BJ (cell line): Measurements from ENCODE around the gene IPCEF1. TPM values are rescaled to one million over a fixed set of nuclear protein-coding genes. Genes with fewer than 3 reads are reported as not detected.

ENCODE experiments used
- CTCF ChIA-PET: fragments of 350-600 bp; formaldehyde crosslinking; extraction: SDS; loops from one replicate; lab custom pipeline; 2021; ENCODE audit warnings: antibody characterized with exemption, inconsistent platforms; lab: Yijun Ruan, JAX
- POLR2A ChIA-PET: fragments of 300-600 bp; sonication (Branson Sonifier 250); formaldehyde crosslinking; extraction: SDS; loops from one replicate; lab custom pipeline; 2021; ENCODE audit warnings: antibody characterized with exemption; lab: Charles Lee
- DNase-seq: peaks from one replicate; pipeline ENCODE4 v3.0.0-alpha.2; 2011; ENCODE audit warnings: low read depth
- H3K27me3 ChIP-seq: 2 replicates; pipeline ENCODE4 v1.6.0; 2011; ENCODE audit warnings: low read length; ENCODE audit not compliant: control insufficient read depth, insufficient read depth
- H3K36me3 ChIP-seq: 2 replicates; pipeline ENCODE4 v1.5.1; 2011; ENCODE audit warnings: low read length; ENCODE audit not compliant: control insufficient read depth, insufficient read depth
- H3K4me3 ChIP-seq: 2 replicates; pipeline ENCODE4 v1.5.1; 2011; ENCODE audit warnings: low read depth, mild to moderate bottlenecking, control low read depth, low read length
- polyA plus RNA-seq: library from polyadenylated mRNA; depleted of rRNA; stranded (reverse); fragments of >200 nt; gene quantifications from 2 replicates; pipeline ENCODE4 v1.2.3, GENCODE V29; 2011
- TF ChIP-seq, protein P1 (sequence below): IDR thresholded peaks from 2 replicates; pipeline ENCODE4 v1.5.1; 2011; ENCODE audit warnings: low read depth, mild to moderate bottlenecking, control low read depth, inconsistent platforms, low read length, moderate library complexity; ENCODE audit not compliant: insufficient read depth

The IPCEF1 gene
- polyA plus RNA-seq, 1 experiment: 0.02 TPM

DNA sequence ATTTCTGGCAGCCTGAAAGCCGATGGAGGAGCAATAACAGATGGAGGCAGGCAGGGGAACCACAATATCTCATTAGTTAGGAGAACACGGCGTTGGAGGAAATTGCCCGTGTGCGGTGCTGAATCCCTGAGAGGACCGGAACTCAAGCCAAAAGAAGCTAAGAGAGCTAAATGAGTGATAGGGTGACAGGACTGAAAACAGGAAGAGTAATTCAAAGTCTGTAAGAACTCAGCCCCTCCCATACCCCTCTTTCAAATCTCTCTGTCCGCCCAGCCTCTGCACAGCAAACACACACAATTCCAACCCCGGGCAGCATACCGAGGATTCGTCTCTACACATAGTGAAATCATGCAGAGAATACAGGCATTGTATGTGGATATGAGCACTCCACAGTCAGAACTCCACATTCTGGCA lies 2.6 kb upstream of the IPCEF1 start:
- TF ChIP-seq, protein P1, sequence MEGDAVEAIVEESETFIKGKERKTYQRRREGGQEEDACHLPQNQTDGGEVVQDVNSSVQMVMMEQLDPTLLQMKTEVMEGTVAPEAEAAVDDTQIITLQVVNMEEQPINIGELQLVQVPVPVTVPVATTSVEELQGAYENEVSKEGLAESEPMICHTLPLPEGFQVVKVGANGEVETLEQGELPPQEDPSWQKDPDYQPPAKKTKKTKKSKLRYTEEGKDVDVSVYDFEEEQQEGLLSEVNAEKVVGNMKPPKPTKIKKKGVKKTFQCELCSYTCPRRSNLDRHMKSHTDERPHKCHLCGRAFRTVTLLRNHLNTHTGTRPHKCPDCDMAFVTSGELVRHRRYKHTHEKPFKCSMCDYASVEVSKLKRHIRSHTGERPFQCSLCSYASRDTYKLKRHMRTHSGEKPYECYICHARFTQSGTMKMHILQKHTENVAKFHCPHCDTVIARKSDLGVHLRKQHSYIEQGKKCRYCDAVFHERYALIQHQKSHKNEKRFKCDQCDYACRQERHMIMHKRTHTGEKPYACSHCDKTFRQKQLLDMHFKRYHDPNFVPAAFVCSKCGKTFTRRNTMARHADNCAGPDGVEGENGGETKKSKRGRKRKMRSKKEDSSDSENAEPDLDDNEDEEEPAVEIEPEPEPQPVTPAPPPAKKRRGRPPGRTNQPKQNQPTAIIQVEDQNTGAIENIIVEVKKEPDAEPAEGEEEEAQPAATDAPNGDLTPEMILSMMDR: no peak
- Histone ChIP-seq H3K4me3 (no peak overlapping the region), H3K36me3 (no peaks in the 10 kb centered on the region), H3K27me3 (no peaks in the 10 kb centered on the region)
- DNase-seq: no peak
- ChIA-PET POLR2A (no interaction called here), CTCF (no interaction called here)

GRCh38 chr6:154358019-154358545 lies 1.5 kb upstream of the IPCEF1 start:
- ChIA-PET CTCF (no interaction called here), POLR2A (no interaction called here)
- Histone ChIP-seq H3K36me3 (no peaks in the 10 kb centered on the region), H3K4me3 (no peak overlapping the region), H3K27me3 (no peaks in the 10 kb centered on the region)
- no peak for DNase-seq
- TF ChIP-seq, protein P1: no peak

- H3K27me3 ChIP-seq: no peaks in the 10 kb centered on the region
Measured at GRCh38 chr6:154356113-154356512, 490 bp downstream of the IPCEF1 start.

DNA sequence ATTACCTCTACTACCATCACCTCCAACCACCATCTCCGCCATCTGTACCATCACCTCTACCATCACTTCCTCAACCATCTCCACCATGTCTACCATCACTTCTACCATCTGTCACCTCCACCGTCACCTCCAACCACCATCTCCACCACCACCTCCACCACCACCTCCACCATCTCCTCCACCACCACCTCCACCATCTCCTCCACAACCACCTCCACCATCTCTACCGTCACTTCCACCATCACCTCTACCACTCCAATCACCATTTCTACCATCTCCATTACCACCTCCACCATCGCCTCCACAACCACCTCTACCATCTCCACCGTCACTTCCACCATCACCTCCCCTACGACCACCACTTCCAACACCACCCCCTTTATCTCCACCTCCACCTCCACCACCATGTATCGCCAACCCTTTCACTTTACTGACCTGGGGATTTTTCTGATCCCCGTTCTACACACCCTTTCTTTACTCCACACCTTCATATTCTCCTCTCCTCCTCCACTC lies 2.3 kb downstream of the IPCEF1 start:
- TF ChIP-seq, protein P1: no peak
- H3K4me3 ChIP-seq: no peak overlapping the region
- H3K27me3 ChIP-seq: no peaks in the 10 kb centered on the region
- H3K36me3 ChIP-seq: no peaks in the 10 kb centered on the region
- POLR2A ChIA-PET: no interaction called here
- no peak for DNase-seq
- CTCF ChIA-PET: no interaction called here

More at GRCh38 chr6:154356113-154356512, 490 bp downstream of the IPCEF1 start:
- POLR2A ChIA-PET: no interaction called here
- no peaks in the 10 kb centered on the region for H3K36me3 ChIP-seq
- no peak for DNase-seq
- H3K4me3 ChIP-seq: no peak overlapping the region
- TF ChIP-seq, protein P1: no peak
- CTCF ChIA-PET: interaction anchor here (0.6 kb wide), 1 partner anchor 11 kb away, joined by 3 read pairs; no protein-coding TSS in a partner anchor

DNA sequence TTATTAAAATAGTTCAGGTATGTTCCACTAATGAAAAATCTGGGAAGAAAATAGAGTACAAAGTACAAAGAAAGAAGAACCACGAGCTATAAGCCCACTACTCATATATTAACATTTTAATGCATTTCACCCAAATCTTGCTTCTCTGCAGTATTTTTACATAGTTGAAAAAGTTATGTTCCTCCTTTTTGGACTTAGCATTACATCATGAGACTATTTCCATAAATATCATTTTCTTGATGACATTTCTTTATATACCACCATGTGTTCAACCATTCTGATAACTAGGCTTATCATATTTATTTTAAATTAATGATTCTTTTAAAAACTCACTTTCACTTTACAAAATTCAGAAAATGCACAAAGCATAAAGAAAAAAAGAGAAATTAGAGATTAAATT lies 3.0 kb downstream of the IPCEF1 start:
- H3K27me3 ChIP-seq: no peaks in the 10 kb centered on the region
- no peak for DNase-seq
- ChIA-PET POLR2A (no interaction called here), CTCF (interaction anchor here (0.6 kb wide), 1 partner anchor 1203 kb away, joined by 3 read pairs; no protein-coding TSS in a partner anchor)
- TF ChIP-seq, protein P1: no peak
- no peak overlapping the region for H3K4me3 ChIP-seq
- no peaks in the 10 kb centered on the region for H3K36me3 ChIP-seq
